Uterus (tissue), 2 donors: ENCODE measurements around the gene THAP11.

Experiments used
- POLR2A ChIP-seq, 2 donors: fragments of 450-650 bp; IDR thresholded peaks; one replicate each; pipeline ENCODE4 v1.6.1; 2016; ENCODE audit warnings: antibody characterized with exemption in 2 of 2, mild to moderate bottlenecking in 1 of 2, moderate library complexity in 1 of 2
- TF ChIP-seq, protein P1 (sequence below), 4 experiments: fragments of 200-600 bp in 2 of 4; fragments of 450-650 bp in 2 of 4; sonication (generic) in 2 of 4; IDR thresholded peaks; one replicate each; pipeline ENCODE4 v1.5.1; 2016 to 2019; ENCODE audit warnings: antibody characterized with exemption in 4 of 4, mild to moderate bottlenecking in 2 of 4, moderate library complexity in 1 of 4

DNA sequence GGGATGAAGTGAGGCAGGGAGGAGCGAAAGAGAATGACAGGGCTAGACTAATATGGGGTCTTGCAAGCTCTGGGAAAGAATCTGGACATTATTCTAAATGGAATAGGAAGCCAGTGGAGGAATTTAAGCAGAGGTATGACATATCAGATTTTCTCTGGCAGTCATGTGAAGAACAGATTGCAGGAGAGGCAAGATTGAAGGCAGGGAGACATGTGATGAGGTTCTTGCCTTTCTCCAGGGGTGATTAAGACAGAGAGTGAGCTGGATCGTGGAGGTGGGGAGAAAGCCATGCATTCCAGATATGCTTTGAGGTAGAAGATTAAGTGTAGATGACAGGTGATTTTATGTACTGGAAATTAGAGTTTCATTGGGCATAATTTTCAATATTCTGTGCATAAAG lies 4.3 kb upstream of the THAP11 start:
- TF ChIP-seq, protein P1, sequence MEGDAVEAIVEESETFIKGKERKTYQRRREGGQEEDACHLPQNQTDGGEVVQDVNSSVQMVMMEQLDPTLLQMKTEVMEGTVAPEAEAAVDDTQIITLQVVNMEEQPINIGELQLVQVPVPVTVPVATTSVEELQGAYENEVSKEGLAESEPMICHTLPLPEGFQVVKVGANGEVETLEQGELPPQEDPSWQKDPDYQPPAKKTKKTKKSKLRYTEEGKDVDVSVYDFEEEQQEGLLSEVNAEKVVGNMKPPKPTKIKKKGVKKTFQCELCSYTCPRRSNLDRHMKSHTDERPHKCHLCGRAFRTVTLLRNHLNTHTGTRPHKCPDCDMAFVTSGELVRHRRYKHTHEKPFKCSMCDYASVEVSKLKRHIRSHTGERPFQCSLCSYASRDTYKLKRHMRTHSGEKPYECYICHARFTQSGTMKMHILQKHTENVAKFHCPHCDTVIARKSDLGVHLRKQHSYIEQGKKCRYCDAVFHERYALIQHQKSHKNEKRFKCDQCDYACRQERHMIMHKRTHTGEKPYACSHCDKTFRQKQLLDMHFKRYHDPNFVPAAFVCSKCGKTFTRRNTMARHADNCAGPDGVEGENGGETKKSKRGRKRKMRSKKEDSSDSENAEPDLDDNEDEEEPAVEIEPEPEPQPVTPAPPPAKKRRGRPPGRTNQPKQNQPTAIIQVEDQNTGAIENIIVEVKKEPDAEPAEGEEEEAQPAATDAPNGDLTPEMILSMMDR (IDR thresholded peaks at IDR 0.05): no peak
- TF ChIP-seq POLR2A (IDR thresholded peaks at IDR 0.05): no peak
